Activated CD8-positive, alpha-beta memory T cell treated with anti-CD3 and anti-CD28 coated beads, Interleukin-2, amount 50 U/mL, for 1 hour (primary cell): ENCODE results near the gene PAX9.

Experiments used
- DNase-seq: peaks from one replicate; pipeline ENCODE4 v3.0.0-alpha.2; 2020; ENCODE audit errors: extremely low read depth

The PAX9 gene

GRCh38 chr14:36661506-36662257, at the start of gene PAX9:
Gene PAX9 (plus strand): TSS chr14:36661860. CDS start chr14:36662090, 230 bp downstream.
- no peak for DNase-seq

GRCh38 chr14:36617824-36618223, 43.8 kb upstream of the PAX9 start:
- DNase-seq = no peak

DNA sequence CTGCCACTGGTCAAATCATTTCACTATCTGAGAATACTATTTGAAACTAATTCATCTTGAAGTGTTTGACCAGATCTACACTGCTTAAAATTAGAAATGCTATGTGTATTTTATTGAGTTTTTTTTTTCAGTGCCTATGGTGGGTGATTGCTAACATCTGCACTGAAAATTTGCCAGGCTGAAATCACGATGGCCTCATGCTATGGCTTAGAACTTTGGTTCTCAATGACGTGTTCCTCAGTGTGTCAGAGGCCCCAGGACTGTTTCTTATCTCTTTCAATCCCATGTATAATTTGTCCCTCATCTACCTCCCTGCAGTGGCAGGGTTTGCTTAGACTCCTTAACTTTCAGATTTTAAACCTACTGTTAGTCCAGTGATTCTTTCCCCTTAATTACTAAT, 43.0 kb upstream of the PAX9 start:
- DNase-seq = no peak

GRCh38 chr14:36619131-36619530, 42.5 kb upstream of the PAX9 start:
- no peak for DNase-seq

- no peak for DNase-seq
These were observed 41.8 kb upstream of the PAX9 start for GRCh38 chr14:36619853-36620252.

DNA sequence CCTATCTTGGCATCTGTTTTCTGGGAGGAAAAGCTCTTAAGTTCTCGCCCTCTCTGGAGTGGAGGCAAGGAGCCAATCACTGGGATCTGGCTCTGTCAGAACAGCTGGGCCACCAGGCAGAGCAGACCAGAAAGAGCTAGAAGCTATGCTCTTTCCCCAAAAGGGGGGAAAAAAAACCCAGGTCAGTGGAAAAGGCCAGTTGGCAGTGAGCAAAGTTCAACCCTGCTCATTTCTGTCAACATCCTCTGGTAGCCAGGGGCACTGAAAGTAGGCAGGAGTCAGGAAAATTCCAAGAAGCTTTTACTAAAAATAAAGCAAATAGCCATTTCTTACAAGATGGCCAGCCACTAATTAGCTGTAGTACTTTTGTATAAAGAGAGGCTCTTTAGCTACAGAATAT, 36.6 kb upstream of the PAX9 start:
- DNase-seq = no peak

DNA sequence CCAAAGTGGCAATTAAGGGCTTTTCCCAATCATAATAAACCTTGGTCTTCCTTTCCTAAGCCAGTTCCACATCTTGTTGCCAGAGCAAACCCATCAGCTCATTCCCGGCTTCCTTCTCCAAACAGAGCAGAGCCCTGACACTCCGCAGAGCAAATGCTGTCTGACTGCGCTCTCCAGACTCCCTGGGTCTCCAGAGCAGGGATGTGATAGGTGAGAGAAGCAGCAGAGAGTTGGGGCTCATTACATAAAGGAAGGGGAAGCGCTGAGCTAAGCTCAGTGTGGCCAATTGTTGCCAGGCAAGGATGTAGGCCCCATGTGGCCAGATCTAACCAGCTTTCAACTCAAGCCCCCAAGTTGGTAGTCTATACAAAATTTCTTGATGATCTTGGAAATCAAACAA, 36.2 kb upstream of the PAX9 start:
- DNase-seq = no peak

GRCh38 chr14:36626151-36626550, 35.5 kb upstream of the PAX9 start:
- no peak for DNase-seq

- no peak for DNase-seq
These were observed 33.7 kb upstream of the PAX9 start for GRCh38 chr14:36627981-36628380.

DNA sequence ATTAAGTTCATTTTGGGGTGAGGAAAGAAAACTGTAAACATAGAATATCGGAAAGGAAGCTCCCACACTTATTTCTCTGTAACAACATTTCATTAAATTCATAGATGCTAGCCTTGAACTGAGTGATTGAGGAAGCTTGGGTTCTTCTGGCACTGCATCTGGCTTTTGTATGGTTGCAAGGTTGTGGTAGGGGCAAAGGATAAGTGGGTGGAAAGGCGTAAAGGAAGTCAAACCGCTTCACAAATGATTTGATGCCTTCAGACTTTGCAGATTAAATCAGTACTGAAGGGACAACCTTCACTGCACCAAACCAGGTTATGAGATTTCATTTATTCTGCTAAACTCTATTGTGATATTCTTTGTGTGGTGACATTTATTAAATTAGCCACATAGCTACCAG, 28.1 kb upstream of the PAX9 start:
- no peak for DNase-seq

DNA sequence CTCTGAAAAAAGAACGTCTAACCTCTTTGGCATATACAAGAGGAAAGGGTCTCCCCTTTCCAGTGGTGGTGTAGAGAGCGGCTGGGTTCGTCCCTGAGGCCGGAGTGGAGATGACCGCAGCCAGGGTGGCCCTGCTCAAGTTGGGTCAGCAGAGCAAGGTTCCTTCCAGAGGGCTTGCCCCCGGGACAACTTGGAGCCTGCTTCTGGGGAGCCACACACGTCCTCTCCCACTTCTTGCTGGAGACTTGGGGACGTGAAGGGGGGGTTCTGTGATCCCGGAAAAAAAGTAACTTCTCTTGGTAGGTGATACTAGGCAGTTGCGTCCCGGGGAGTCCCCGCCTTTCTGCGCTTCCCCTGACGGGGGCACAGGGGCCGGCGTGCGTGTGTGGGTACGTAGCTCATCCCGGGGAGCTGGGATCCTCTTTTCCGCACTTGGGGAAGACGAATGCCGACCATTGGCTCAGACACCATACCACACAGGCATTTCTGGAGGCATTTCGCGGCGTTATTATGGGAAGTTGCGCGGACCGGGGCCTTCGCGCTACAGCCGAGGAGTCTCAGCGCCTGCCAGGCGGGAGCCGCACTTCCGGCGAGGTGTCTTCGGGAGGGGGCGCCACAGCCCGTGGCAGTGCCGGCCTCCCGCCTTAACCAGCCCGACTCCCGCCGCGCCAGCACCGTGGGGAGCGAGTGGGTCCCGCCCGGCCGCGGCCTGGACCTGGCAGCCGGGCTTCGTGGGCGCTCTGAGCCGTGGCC, 14.8 kb upstream of the PAX9 start:
- no peak for DNase-seq

DNA sequence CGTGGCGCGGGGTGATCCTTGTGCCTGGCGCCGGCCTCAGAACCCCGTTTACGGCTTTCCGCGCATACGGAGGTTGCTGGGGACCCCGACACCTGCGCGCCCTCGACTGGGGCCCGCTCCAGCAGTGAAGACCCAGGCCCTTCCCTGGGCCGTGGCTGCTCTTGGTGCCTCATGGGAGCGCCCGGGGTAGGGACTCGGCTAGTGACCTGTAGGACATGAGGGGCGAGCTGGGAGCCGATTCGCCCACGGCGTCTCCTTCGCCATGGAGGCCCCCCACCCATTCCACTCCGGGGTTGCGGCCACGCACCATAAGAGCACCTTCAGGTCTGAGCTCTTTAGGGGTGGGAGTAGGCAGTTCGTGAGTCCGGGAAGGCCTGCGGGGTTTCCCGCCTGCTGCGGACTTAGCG, 14.2 kb upstream of the PAX9 start:
- no peak for DNase-seq

DNA sequence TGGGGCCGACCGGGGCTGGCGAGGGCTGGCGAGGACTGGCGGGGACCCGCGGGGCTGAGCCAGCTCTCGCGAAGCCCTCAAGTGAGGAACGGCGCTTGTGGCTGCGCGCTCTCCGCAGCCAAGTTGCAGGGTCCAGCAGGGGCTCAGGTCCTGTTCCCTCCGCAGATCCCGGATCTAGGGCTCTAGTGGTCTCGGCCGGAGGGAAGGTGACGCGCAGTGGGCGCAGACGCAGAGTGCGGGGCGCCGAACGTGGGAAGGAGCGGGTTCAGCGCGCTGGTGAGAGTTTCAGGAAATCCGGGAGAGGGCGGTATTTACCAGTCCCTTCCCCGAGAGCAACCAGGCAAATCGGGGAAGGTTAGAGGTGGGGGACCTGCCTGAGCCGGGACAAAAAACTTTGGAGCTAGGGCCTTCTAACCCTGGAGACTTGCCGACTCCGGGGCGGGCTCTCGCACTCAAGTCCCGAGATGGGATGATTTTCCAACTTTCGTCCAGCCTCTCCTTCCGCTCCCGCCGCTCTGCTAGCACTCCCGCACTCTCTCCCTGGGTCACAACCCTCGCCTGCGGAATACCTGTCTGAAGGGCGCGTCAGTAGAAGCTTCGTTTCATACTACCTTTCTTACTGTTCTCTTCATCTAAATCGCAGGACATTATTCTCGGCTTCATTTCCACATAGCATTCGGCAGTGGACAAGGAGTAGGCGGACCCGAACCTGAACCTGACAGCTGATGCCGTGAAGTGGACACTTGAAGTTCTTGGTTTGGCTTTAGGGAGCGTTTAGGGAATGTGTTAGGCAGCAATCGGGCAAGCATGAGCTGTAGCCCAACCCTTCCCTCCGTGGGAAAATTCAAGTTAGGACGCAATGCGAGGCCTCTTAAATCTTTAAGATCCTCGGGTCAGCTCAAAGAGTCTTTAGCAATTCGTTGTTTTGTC, 13.6 kb upstream of the PAX9 start:
- DNase-seq = no peak

GRCh38 chr14:36649872-36650650, 11.6 kb upstream of the PAX9 start:
- no peak for DNase-seq

- no peak for DNase-seq
These were observed 9.0 kb upstream of the PAX9 start for GRCh38 chr14:36652542-36653201.

DNA sequence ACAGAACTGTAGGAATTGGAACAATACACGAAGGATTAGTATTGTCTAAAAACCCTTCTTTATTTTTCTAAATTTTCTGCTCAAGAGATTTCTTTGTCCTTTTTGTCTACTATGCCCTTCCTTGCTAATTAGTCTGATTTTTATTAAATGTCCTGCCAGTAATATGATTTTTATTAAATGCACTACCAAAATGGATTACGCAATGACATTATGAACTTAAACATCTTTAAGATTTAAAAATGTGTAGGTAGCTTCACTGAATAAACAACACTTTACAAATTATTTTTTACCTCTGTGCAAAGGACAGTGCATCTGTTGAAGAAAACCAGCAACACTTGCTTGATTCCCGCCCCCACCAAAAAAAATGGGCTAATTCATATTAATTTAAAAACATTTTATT, 8.2 kb upstream of the PAX9 start:
- no peak for DNase-seq

DNA sequence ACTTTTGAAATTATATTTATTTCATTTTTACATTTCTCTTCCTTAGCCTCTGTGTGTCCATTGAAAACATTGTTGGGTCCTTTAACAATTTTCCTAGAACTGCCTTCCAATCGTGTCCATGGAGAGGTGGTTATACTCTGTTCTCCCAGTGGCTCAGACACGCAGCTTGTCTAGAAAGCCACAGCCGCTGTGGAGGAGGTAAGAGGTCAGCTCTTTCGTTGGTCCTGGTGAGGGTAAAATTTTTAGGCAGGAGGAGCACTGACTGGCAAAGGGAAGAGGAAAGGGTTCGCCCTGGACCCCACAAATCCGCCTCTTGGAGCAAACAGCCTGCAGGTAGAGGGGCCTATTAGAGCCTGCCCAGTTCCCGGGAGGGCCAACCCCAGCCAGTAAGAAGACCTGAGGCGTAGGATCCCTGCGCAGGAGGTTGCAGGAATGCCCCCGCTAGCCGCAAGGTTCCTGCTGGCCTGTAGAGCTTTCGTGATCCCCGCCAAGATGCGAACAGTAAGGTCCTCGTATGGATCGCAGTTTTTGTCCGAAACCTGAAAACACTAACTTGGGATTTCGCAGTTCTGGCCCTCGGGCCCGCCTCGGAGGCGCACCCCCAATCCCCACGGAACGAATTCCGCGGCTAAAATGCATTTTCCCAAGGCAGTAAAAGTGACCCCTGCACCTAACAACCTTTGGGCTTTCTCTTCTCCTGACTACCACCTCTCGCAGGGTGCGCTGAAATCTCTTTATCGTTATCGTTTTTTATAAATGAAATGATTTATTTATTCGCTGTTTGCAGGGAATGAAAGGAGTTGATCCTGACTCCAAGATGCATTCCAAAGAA, 7.5 kb upstream of the PAX9 start:
- no peak for DNase-seq

- no peak for DNase-seq
These were observed 6.8 kb upstream of the PAX9 start for GRCh38 chr14:36654794-36655381.

DNA sequence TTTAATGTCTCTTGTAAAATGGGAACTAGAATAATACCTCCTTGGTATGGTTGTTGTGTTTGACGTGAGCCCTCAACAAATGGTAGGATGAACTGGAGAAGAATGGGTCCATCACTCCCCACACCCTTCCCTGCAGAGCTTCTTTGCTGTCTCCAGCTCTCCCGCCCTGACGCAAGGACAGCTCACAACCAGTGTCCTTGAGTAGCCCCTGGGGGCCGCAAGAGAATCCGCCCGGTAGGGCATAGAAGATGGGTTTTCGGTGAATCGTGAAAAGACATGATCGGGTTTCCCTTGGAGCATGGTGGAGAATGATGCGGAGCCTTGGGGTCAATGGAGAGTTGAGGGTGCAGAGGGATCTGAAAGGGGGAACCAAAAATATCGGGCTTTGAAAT, 6.1 kb upstream of the PAX9 start:
- DNase-seq = no peak
